Bronchial epithelial cell (primary cell): ENCODE measurements around the gene TRPV5. TPM values are rescaled to one million over a fixed set of nuclear protein-coding genes. Genes with fewer than 3 reads are reported as not detected.

Source experiments
- DNase-seq: peaks from one replicate; pipeline ENCODE4 v3.0.0-alpha.2; 2010; ENCODE audit warnings: low read depth
- FAIRE-seq: peaks from 2 replicates; lab custom pipeline; 2011; peaks lifted over from hg19 to GRCh38; lab: Jason Lieb, UNC
- H3K27me3 ChIP-seq: 2 replicates; pipeline ENCODE4 v1.5.1; 2011; ENCODE audit warnings: low read length; ENCODE audit not compliant: control insufficient read depth, insufficient read depth
- H3K36me3 ChIP-seq: 2 replicates; pipeline ENCODE4 v1.5.1; 2011; ENCODE audit warnings: low read length; ENCODE audit not compliant: control insufficient read depth, insufficient read depth
- H3K4me3 ChIP-seq: 2 replicates; pipeline ENCODE4 v1.5.1; 2011; ENCODE audit warnings: mild to moderate bottlenecking, low read depth, low read length, control low read depth
- total RNA-seq: library from RNA; depleted of rRNA; stranded (reverse); fragments of >200 nt; gene quantifications from 2 replicates; pipeline ENCODE4 v1.2.1, GENCODE V29; 2014
- TF ChIP-seq, protein P1 (sequence below): IDR thresholded peaks from 2 replicates; pipeline ENCODE4 v1.5.1; 2011; ENCODE audit warnings: mild to moderate bottlenecking, moderate library complexity, low read length, control low read depth, inconsistent platforms; ENCODE audit not compliant: insufficient read depth, severe bottlenecking

TRPV5 gene
- total RNA-seq, 1 donor from 2014 or later: not detected

DNA sequence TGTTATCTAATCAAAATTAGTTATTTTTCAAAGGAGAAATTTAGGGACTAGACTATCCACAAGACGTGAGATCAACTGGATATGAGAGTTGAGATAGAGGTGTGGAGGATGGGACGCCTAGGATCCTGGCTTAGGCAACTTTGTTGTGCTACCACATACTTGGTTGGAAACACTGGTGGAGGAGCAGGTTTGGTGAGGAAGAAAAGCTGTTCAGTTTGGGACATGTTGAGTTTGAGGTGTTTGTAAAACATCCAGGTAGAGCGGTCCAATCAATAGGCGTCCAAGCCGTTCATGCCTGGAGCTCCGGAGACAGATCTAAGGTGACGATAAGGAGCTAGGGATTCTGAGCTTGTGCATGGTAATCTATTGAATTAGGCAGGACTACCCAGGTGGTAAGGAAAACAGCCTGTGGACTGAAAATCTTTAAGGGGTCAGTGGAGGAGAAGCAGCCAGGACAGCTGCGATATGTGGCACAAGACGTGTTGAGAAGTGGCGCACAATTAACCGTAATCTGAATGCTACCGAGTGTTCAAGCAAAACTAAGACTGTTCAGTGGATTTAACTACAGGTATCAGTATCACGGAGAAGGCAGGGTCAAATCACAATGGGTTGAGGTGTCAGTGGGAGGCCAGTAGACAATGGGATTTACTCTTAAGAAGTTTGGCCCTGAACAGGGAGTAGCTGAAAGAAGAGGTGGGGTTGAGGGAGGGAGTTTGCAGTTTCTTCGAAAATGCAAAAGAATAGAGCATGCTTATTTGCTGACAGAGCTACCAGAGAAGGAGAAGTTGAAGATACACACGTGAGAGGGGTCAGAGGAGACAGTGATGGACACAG lies 31.9 kb downstream of the TRPV5 start:
- H3K36me3 ChIP-seq: no peaks in the 10 kb centered on the region
- no peak overlapping the region for H3K4me3 ChIP-seq
- peak; percentile 13 for FAIRE-seq
- H3K27me3 ChIP-seq: no peaks in the 10 kb centered on the region
- TF ChIP-seq, protein P1, sequence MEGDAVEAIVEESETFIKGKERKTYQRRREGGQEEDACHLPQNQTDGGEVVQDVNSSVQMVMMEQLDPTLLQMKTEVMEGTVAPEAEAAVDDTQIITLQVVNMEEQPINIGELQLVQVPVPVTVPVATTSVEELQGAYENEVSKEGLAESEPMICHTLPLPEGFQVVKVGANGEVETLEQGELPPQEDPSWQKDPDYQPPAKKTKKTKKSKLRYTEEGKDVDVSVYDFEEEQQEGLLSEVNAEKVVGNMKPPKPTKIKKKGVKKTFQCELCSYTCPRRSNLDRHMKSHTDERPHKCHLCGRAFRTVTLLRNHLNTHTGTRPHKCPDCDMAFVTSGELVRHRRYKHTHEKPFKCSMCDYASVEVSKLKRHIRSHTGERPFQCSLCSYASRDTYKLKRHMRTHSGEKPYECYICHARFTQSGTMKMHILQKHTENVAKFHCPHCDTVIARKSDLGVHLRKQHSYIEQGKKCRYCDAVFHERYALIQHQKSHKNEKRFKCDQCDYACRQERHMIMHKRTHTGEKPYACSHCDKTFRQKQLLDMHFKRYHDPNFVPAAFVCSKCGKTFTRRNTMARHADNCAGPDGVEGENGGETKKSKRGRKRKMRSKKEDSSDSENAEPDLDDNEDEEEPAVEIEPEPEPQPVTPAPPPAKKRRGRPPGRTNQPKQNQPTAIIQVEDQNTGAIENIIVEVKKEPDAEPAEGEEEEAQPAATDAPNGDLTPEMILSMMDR: no peak
- DNase-seq: no peak

DNA sequence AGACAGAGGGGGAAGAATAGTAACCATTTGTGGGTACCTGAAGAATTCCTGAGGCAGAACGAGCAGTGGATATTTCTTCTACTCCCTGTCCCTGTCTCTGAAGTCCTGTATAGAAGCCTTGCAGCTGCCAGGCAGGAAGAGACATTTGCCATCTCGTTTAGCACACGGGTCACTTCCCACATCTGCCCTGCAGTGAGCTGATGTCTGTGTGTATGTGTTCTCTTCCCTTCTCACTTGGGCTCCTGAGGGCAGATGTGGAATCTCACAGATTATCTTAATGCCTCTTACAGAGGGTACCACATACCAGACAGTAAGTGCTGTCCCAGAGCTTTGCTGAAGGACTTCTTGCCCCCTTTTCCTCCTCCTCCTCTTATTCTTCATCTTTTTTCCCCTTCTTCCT lies 33.9 kb downstream of the TRPV5 start:
- H3K36me3 ChIP-seq: no peaks in the 10 kb centered on the region
- no peak for DNase-seq
- H3K27me3 ChIP-seq: no peaks in the 10 kb centered on the region
- TF ChIP-seq, protein P1: no peak
- no peak overlapping the region for H3K4me3 ChIP-seq
- peak; percentile 32 for FAIRE-seq

DNA sequence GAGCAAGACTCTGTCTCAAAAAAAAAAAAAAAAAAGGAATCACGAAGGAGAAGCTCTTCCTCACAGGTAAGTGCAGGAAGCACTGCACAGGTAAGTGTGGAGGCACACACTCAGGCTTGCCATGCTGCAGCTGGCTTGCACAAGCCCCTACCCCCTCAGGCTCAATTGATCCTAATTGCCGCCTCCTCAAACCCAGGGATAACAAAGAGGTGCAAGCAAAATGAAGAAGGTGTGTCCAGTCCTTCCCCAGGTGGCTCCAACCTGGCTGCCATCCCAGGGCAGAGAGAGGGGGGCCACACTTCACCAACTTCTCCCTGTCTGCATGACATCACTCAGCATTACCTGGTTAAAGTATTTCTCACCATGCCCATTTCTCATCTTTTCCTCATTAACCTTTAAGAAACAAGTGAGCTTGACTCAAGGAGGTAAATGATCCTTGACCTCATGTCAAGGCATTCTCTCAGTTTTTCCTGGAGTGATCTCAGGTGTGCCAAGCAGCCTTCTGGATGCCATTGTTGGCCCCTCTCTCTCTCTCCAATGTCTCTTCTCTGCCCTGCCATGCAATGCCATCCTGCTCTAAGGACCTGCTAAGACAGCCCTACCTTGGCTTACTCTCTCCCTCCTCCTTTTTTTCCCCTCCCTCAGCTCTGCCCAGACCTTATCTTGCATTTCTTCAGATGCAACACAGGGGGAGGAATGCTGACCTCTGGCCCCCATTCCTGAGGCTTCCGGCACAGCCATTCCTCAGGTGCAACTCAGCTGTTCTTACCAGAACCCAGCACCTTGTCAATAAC lies 35.0 kb downstream of the TRPV5 start:
- no peak overlapping the region for H3K4me3 ChIP-seq
- no peaks in the 10 kb centered on the region for H3K36me3 ChIP-seq
- DNase-seq: no peak
- TF ChIP-seq, protein P1: no peak
- H3K27me3 ChIP-seq: no peaks in the 10 kb centered on the region
- FAIRE-seq: no peak

DNA sequence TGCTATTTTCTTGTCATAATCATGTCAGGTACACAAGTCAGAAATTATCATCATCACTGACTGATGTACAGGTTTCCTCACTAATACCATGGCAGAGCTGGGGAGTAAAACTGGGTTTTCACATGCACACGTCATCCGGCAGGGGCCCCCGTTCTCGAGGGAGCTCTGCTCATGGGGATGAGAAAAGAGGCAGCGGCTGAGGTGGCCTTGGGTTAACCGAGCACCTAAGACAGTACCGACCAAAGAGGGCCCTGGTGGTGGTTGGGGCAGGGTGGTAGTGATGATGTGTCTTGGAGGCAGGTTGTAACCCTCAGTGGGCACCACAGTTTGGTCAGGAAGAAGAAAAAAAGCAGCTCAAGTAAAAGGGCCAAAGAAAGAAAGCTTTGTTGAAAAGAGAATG lies 35.9 kb downstream of the TRPV5 start:
- TF ChIP-seq, protein P1: no peak
- Histone ChIP-seq H3K4me3 (no peak overlapping the region), H3K27me3 (no peaks in the 10 kb centered on the region), H3K36me3 (no peaks in the 10 kb centered on the region)
- no peak for FAIRE-seq
- no peak for DNase-seq

DNA sequence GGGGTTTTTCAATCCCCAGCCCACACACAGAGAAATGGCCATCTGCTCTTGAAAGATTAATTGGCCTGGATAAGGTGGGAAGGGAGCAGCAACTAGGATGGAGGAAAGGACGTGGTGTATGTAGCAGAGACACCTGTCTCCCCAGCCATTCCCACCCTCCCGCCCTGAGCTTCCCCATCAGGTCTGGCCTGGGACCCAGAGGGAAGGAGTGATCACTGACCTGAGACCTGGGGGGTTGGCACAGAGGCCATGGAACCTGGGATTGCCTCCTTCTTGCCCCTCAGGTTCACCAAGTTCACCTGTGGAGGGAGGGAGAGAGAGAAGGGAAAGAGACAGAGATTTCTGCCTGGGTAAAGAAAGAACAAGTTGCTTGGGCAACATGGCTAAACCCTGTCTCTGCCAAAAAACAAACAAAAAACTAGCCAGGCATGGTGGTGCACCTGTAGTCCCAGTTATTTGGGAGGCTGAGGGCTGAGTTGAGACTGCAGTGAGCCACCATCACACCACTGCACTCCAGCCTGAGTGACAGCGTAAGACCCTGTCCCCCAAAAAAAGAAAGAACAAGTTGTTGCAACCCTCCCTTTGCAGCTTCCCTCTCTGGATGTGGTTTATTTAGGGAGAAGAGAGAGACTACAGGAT lies 36.7 kb downstream of the TRPV5 start:
- H3K36me3 ChIP-seq: no peaks in the 10 kb centered on the region
- DNase-seq (no peak), FAIRE-seq (peak; percentile 36)
- H3K27me3 ChIP-seq: no peaks in the 10 kb centered on the region
- no peak overlapping the region for H3K4me3 ChIP-seq
- TF ChIP-seq, protein P1: no peak
